Lower leg skin (tissue), 4 donors: ENCODE measurements around the gene PRKCH. TPM values are rescaled to one million over a fixed set of nuclear protein-coding genes. Genes with fewer than 3 reads are reported as not detected.

ENCODE experiments used
- DNase-seq, 2 donors: peaks; one replicate each; pipeline ENCODE4 v3.0.0-alpha.2; 2019; ENCODE audit warnings: low spot score in 2 of 2
- H3K4me3 ChIP-seq: fragments of 200-600 bp; sonication (generic); 2 replicates; pipeline ENCODE4 v1.5.1; 2017; ENCODE audit warnings: mild to moderate bottlenecking, low read depth; ENCODE audit not compliant: poor library complexity, severe bottlenecking
- CTCF ChIP-seq, 3 donors: fragments of 450-650 bp; IDR thresholded peaks; one replicate each; pipeline ENCODE4 v1.5.1; 2016; ENCODE audit warnings: antibody characterized with exemption in 3 of 3, mild to moderate bottlenecking in 3 of 3, moderate library complexity in 2 of 3
- POLR2A ChIP-seq, 2 donors: fragments of 450-650 bp; IDR thresholded peaks; one replicate each; pipeline ENCODE4 v1.6.1; 2016 to 2017; ENCODE audit warnings: antibody characterized with exemption in 2 of 2, mild to moderate bottlenecking in 1 of 2, moderate library complexity in 1 of 2
- WGBS, 2 donors: methylation state at CpG; one replicate each; pipeline ENCODE4 v1.1.5; 2018; 5-methylcytosine and 5-hydroxymethylcytosine counted together
- intact Hi-C: fragments of 100-400 bp; cut with DNase I; formaldehyde crosslinking; loops from one replicate; pipeline ENCODE4 v1.15.0; 2023; ENCODE audit warnings: low total_unique reads
- total RNA-seq, 4 donors: library from RNA; depleted of rRNA; stranded (reverse); fragments of >200 nt; gene quantifications; one replicate each; pipeline ENCODE4 v1.1.0, GENCODE V29; 2016

Gene PRKCH
- total RNA-seq, 4 donors from 2014 or later, result 57.3 to 103 (median 66.7) TPM

GRCh38 chr14:61388976-61389576 is 67.7 kb downstream of the PRKCH start:
- intact Hi-C loops, result no loop called here
- H3K4me3 ChIP-seq, result no peak overlapping the region
- DNase-seq, result no peak
- 64 to 70% methylated on average over 5 of the region's 5 CpGs for WGBS, 2 donors
- TF ChIP-seq POLR2A (IDR thresholded peaks at IDR 0.05), result no peak
- no peak for TF ChIP-seq CTCF (IDR thresholded peaks at IDR 0.05)

GRCh38 chr14:61391119-61391518 is 69.7 kb downstream of the PRKCH start:
- WGBS, 2 donors, result 58 to 66% methylated on average over 3 of the region's 3 CpGs
- no peak for DNase-seq
- intact Hi-C loops, result no loop called here
- TF ChIP-seq POLR2A (IDR thresholded peaks at IDR 0.05), result no peak
- no peak for TF ChIP-seq CTCF (IDR thresholded peaks at IDR 0.05)
- H3K4me3 ChIP-seq, result no peak overlapping the region

GRCh38 chr14:61392297-61392696 is 70.9 kb downstream of the PRKCH start:
- WGBS, 2 donors, result 67 to 79% methylated on average over 1 of the region's 1 CpG
- DNase-seq, result no peak
- intact Hi-C loops, result no loop called here
- no peak overlapping the region for H3K4me3 ChIP-seq
- TF ChIP-seq CTCF (IDR thresholded peaks at IDR 0.05) (no peak), POLR2A (IDR thresholded peaks at IDR 0.05) (no peak)

GRCh38 chr14:61394542-61394941 is 73.2 kb downstream of the PRKCH start:
- 97% methylated on average over 1 of the region's 1 CpG for WGBS, 2 donors
- intact Hi-C loops, result no loop called here
- H3K4me3 ChIP-seq, result no peak overlapping the region
- no peak for TF ChIP-seq CTCF (IDR thresholded peaks at IDR 0.05)
- no peak for TF ChIP-seq POLR2A (IDR thresholded peaks at IDR 0.05)
- no peak for DNase-seq

GRCh38 chr14:61395115-61395725 is 73.8 kb downstream of the PRKCH start:
- 71 to 72% methylated on average over 6 of the region's 6 CpGs for WGBS, 2 donors
- TF ChIP-seq CTCF (IDR thresholded peaks at IDR 0.05) (no peak), POLR2A (IDR thresholded peaks at IDR 0.05) (no peak)
- no peak for DNase-seq
- intact Hi-C loops, result no loop called here
- no peak overlapping the region for H3K4me3 ChIP-seq

GRCh38 chr14:61396279-61396678 is 74.9 kb downstream of the PRKCH start:
- TF ChIP-seq CTCF (IDR thresholded peaks at IDR 0.05) (no peak), POLR2A (IDR thresholded peaks at IDR 0.05) (no peak)
- intact Hi-C loops, result no loop called here
- H3K4me3 ChIP-seq, result no peak overlapping the region
- 66 to 67% methylated on average over 1 of the region's 1 CpG for WGBS, 2 donors
- DNase-seq, result no peak
